ENCODE measurements around the gene CALHM5.

DNA sequence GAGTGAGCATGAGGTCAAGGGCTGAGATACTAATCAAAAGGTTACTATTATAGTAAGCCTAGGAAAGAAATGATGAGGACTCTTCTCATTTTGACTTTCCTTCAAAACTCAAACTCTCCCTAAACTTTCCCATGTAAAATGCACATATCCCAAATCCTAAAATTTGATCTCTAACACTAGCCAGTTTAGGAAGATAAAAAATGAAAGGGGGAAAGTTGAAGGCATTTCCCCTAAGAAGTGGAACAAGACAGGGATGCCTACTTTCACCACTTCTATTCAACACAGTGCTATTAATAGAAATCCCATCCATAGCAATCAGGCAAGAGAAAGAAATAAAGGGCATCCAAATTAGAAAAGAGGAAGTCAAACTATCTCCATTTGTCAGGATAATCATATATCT is 2.9 kb upstream of the CALHM5 start:
- no peak for TF ChIP-seq POLR2A (IDR thresholded peaks at IDR 0.05)
- TF ChIP-seq, protein P1, sequence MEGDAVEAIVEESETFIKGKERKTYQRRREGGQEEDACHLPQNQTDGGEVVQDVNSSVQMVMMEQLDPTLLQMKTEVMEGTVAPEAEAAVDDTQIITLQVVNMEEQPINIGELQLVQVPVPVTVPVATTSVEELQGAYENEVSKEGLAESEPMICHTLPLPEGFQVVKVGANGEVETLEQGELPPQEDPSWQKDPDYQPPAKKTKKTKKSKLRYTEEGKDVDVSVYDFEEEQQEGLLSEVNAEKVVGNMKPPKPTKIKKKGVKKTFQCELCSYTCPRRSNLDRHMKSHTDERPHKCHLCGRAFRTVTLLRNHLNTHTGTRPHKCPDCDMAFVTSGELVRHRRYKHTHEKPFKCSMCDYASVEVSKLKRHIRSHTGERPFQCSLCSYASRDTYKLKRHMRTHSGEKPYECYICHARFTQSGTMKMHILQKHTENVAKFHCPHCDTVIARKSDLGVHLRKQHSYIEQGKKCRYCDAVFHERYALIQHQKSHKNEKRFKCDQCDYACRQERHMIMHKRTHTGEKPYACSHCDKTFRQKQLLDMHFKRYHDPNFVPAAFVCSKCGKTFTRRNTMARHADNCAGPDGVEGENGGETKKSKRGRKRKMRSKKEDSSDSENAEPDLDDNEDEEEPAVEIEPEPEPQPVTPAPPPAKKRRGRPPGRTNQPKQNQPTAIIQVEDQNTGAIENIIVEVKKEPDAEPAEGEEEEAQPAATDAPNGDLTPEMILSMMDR (IDR thresholded peaks at IDR 0.05) = no peak
- no peak for TF ChIP-seq EP300 (IDR thresholded peaks at IDR 0.05)
